HG03442 (cell line): ENCODE results near the gene BHMT.

Source experiments
- ATAC-seq: cut with Tn5 transposase; IDR thresholded peaks from one replicate; pipeline ENCODE4 v1.9.1; 2021; ENCODE audit warnings: mild to moderate bottlenecking, moderate library complexity; ENCODE audit not compliant: unreplicated experiment

The BHMT gene, protein sequence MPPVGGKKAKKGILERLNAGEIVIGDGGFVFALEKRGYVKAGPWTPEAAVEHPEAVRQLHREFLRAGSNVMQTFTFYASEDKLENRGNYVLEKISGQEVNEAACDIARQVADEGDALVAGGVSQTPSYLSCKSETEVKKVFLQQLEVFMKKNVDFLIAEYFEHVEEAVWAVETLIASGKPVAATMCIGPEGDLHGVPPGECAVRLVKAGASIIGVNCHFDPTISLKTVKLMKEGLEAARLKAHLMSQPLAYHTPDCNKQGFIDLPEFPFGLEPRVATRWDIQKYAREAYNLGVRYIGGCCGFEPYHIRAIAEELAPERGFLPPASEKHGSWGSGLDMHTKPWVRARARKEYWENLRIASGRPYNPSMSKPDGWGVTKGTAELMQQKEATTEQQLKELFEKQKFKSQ

DNA sequence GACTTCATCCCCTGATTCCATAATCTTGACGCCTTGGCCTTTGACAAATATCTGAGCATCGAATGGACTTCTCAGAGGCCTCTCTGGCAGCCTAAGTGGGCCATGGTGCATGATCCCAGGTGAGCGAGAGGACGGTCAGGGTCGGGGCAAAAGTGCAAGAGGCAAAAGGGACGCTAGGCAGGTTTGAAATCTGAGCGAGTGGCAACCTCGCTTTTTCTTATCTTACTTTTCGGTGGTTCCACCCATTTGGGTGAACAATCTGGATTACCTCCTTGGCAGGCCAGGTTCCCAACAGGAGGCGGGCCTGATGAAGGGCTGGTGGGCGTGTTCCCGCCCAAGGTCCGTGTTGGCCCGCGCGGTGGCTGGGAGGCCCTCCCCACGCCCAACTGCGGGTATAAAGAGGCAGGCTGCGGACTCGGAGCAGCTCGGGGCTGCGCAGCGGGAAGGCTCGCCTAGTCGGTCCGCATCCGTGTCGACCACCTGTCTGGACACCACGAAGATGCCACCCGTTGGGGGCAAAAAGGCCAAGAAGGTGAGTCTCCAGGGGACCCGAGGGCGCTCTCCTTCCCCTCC lies at the start of gene BHMT:
Gene BHMT, plus strand, starts transcription at position 423 of the 573 bp plus-strand sequence. Its CDS starts 77 bp downstream, at position 500.
- no peak for ATAC-seq

DNA sequence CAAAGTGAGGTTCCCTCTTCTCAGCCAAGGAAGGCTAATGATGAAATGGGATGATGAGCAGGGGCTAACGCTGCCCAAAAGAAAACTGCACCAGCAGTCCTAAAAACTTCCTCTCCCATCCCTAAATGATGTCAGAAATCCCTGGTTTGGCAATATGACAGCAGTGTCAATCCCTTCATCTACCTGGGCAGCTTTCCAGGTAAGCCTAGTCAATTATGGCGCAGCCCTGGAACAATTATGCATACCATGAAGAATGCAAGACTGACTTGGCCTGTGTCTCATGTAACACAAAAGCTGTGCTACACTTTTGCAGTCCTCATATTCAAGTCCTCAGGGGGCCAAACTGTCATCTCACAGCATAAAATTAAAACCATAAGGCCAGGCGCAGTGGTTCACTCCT lies 49.2 kb upstream of the BHMT start:
- ATAC-seq = no peak

DNA sequence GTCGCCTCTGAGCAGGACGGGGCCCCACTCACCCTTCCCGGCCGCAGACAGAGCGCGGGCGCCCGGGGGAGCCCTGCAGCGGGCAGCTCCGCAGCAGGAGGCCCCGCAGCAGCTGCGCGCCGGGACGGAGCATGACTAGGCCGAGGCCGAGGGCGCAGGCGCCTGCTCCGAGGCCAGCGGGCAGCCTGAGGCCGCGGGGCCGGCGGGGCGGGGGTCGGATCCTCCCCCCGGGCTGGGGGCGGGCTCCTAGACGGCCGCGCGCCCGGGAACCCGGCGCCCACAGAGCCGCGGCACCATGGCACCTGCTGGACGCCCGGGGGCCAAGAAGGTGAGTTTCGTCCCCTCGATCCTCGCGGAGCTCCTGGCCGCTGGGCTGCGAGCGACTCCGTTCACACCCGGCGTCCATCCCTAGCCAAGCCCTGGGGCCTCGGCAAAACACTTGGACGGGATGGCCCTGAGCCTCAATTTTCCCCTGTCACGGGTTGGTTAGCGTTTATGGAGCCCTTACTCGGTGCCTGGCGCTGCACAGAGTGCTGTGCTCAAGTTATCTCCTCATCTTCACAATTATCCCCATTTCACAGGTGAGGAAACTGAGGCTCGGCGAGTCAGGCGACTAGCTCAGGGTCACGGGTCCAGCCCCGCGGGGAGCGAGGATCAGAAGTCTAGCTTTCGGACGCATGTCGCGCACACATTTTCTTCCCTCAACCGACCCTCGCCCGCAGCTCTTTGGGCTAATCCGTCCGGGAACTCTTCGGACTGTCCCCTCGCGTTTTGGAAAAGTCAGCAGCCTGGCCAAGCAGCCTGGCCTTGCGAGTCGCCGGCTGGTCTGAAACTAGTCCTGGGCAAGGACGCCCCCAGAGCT lies 41.9 kb upstream of the BHMT start, which contains the start of the genes BHMT2 and DMGDH:
Gene BHMT2, plus strand, starts transcription at position 280 of the 862 bp plus-strand sequence. Its CDS starts 16 bp downstream, at position 296.
Gene DMGDH, minus strand, starts transcription at position 187 of the 862 bp plus-strand sequence. Its CDS starts 54 bp downstream, at position 133.
- no peak for ATAC-seq

DNA sequence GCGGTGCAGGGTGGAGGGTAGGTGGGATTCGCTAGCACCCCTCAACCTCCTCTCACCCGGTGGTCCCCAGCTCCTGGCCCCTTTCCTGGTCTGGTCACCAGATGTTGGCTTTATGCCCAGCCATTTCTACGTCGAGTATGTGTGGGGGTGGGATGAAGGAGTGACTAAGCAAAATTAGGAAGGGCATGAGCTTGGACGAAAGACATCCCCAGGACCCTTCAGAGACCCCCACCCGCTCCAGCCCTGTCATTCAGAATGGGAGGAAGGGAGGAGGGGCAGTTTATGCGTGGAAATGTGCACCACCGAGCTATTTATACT lies 41.3 kb upstream of the BHMT start:
- no peak for ATAC-seq

DNA sequence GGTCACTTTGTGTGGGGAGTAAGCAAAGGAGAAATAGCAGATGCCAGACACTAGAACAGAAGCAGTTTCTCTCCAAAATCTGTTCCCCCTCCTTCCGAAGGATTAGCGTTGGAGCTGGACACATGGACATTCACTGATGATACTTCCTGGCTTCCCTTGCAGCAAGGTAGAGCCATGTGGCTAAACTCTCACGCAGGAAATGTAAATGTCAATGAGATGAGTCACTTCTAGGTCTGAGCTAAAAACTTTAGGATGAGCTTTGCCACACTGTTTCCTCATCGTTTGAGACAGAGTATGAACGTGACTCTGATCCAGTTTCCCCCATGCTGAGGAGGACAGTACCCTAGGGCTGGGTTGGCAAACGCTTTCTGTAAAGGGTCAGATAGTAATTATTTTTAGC lies 37.0 kb upstream of the BHMT start:
- ATAC-seq = no peak

DNA sequence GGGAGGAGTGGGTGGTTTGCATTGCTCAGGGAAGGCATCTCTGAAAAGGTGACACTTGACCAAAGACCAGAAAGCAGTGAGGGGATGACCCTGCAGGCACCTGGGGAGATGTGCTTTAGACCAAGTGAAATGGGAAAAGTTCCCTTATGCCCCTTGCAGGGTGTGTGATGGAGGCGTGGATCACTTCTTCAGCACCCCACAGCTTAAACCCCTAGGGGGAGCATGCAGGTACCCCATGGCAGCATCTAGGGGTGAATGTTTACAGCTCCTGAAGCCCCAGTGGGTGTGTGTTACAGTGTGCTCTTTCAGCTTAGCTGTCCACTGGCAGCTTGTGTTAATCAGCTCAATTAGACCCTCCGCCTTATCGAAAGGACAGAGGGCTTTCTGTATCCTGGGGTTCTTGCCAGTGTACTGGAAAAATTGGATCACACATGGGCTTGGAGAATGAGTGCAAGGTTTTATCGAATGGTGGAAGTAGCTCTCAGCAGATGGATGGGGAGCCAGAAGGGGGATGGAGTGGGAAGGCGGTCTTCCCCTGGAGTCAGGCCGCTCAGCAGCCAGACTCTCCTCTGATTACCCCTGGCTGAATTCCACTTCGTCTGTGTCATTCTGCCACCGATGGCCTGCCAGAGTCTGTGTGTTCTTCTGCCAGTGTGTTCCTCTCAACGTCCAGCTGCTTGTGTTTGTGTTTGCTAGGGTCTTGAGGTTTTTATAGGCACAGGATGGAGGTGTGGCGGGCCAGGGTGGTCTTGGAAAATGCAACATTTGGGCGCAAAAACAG lies 35.8 kb upstream of the BHMT start:
- ATAC-seq = no peak

DNA sequence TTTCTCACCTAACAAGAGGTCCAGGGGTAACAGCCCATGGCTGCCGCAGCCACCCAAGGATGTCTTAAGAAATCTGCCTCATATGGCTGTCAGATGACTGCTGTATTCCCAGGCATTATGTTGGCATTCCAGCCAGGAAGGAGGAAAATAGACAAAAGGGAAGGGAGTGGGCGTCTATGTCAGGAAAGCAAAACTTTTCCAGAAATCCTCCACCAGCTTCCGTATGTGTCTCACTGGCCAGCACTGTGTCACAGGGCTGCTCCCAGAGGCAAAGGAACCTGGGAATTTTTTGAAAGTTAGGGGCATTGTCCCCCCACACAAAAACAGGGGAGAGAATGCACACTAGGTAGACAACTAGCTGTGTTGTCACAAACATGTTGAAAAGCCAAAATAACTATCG lies 34.8 kb upstream of the BHMT start:
- no peak for ATAC-seq

DNA sequence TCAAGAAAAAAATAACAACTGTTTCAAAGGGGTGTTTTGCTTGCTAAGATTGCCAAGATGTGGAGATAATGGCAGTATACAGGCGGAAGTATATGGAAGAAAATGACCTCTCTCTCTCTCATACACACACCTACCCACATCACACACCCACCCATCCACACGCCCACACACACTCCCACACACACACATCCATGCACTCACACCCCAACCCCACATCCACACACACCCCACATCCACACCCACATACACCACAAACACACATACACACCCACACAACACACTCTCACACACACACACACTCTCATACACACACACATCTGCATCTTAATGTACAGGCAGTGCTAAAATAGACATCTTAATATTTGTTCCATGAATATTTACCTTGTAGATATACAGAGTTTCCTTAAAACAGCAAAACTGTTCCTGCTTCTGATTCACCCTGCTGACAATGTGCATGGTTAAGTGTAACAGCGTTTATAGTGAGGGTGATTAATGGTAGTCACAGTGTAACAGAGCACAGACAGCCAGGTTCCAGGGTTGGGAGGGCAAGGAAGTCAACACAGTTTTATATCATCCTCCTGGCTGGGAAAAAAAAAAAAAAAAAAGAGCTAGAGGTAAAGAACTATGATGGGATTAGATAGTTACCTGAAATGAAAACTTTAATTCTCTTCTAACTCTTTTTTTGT lies 33.8 kb upstream of the BHMT start:
- ATAC-seq = no peak

DNA sequence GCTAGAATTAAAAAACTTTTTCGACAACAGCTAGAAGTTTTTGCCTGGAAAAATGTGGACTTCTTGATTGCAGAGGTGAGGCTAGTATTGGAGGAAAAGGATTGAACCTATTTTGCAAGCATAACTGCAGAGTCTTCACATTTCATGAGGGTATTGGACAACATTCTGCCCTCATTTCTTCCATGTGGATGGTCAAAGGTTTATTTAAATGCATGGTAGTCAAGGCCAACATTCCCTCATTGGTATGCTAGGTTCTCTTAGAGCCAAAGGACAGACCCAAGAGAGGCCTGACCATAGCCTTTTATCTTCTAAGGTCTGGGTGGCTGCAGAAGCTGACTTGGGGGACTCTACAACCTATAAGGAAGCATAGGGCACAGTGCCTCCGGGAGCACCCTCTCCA lies 30.8 kb upstream of the BHMT start:
- no peak for ATAC-seq

DNA sequence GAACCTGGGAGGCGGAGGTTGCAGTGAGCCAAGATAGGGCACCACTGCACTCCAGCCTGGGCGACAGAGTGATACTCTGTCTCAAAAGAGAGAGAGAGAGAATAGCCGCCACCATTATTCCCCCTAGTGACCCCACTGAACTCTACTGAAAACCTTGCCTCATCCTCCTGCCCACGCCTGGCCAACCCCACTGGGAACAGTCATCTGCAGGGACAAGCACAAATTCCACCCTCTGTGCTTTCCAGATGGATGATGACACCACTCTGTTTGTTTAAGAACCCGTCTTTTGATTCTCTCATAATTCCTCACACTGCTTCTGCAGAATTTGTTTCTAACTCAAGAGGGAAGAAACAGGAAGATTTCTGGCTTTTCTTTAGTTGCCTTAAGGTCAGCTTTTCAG lies 29.8 kb upstream of the BHMT start:
- no peak for ATAC-seq

DNA sequence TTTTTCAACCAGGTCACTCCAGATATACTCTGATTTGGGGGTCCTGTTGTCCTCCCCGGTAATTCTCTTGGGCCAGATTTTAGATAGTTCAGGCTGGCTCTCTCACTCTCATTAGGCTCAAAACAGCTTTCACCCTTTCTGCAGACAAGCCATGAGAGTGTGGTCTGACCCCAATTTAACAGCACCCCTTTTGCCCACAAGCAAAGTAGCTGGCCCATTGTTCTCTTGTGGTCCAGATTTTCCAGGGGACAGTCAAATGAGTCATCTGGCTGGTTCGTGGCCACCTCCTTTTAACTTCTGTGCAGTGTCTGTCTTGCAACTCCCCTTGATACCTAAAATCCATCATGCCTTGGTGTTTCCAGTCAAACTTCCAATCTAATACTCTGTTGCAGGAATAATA lies 25.5 kb upstream of the BHMT start:
- no peak for ATAC-seq

DNA sequence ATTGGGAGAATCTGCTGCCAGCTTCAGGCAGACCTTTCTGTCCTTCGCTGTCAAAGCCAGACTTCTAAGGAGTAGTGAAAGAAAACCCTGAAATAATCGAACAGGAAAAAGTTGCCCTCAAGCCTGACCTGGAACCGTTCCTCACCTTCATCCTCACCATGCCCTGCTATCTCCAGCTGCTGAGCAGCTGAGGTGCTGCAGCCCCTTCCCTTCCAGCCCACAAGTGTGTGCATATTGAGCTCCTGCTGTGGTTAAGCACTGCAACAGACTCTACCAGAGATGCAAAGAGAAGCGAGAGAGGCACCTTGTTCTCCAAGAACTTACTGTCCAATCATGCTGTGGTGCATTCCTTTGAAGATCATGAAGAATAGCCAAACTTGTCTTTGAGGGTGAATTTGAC lies 23.1 kb upstream of the BHMT start:
- ATAC-seq = no peak

DNA sequence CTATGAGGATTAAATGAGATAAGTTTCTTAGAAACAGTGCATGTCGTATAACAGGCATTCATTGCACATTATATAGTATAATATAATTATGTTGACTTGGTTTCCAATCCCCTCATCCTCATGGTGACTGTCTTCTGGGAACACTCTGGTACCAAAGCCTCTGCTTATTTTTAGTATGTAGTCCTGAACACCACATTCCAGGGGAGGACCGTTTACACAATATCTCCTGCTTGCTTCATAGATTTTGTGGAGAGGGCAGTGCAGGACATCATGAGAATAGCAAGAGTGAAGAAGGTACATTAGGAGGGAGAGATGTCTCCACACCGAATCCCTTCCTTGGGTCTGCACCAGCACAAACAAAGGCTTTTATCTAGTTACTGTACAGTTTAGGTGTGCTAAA lies 20.5 kb upstream of the BHMT start:
- no peak for ATAC-seq

DNA sequence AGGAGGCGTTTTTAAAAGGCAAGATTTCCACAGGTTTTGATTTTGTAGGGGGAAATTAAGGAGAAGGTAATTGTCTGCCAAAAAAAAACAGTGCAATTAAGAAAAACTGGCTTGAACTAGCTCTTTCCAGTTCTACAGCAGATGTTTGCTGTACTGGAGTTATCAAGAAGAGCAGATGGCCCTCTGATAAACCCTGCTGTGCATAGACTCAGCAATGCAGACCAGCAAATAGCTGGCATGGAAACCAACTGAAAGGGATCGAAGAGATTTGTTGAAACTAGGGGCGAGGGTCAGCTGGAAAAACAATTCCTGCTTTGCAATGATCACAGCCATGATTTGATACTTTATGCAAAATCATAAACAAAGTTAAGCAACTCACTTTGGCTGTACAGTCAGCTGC lies 17.8 kb upstream of the BHMT start:
- no peak for ATAC-seq

DNA sequence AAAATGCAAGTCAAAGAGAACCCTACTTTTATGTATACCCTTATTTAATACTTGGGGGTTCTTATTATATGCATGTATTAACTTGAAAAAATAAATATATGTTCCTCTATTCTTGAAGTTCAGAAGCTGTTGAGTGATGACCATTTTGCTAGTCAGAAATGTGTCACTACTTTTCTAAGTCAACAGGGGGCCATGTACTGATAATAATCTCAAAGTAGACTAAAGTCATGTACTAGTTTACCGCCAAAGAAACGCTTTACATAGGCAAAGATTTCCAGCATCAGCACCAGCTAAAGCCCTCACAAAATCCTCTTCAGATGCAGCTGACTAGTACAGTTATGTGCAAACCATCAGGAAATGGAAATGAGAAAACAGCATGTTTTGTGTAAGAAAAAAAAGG lies 5.7 kb upstream of the BHMT start:
- ATAC-seq = no peak

DNA sequence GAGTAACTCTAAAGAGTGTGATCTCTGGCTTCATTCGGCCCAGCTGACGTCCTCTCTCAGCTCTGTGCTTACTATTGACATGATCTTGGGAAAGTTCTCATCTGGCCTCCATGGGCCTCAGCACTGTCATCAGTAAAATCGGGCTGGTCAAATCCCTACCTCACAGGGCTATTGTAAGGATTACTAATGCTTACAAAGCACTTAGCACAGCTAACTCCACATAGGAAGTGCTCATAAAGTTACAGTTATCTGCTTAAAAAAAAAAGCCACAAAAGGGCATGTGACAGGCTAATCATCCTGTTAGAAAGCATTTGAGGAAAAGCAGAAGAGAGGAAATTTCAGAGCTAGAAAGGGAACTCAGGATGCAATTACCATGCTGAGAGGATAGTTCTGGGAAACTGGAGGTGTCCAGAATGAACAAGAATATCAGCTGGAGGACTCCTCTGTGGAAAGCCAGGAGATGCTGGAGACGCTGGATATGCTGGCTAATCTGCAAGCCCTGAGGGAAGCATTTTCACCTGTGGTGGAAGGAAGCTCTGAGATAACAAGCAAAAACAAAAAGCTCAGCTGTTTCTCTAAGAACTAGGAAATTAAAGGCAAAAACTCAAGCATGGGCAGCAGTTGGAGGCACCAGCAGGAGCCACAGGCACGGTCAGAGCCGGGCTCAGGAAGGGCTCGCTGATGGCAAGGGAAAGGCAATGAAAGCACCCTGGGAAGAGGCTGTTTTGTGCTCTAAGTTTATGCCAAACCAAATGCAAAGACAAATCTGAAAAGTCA lies 4.4 kb upstream of the BHMT start:
- no peak for ATAC-seq

DNA sequence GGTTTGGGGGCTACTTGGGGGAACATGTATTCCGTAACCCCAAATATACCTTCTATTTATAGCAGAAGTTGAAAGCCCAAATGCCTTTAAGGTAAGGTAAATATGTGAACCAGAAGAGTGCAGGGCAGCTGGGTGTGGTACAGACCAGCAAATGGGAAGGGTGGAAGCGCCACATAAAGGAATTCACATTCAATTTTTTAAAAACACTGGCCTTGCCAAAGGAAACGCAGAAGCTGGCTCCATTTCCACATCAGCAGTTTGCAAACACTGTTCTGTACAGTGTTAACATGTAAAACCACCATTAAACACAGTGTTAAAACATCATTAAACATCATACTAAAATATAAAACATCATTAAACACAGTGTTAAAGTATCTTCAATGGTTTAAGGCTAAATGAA lies 3.5 kb upstream of the BHMT start:
- no peak for ATAC-seq

DNA sequence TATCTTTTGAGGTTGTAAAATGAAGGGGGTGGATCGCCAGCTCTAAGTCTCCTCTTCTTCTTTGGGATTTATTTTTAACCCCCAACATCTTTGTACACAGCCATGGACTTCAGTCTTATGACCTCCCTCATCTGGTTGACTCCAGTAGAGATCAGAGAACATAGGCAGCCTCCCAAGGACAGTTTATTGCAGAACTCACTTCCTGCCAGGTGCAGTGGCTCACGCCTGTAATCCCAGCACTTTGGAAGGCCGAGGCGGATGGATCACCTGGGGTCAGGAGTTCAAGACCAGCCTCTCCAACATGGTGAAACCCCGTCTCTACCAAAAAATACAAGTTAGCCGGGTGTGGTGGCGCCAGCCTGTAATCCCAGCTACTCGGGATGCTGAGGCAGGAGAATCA lies 2.8 kb upstream of the BHMT start:
- ATAC-seq = no peak
